Neural cell (in vitro differentiated cells): ENCODE data around the gene FARP1.

ENCODE experiments used
- EP300 ChIP-seq: fragments of 450-650 bp; conservative IDR thresholded peaks from 2 replicates; pipeline ENCODE4 v1.6.1; 2014; ENCODE audit warnings: antibody characterized with exemption, mild to moderate bottlenecking, moderate library complexity; ENCODE audit not compliant: poor library complexity, severe bottlenecking
- EZH2 ChIP-seq: fragments of 200-600, 300-800 bp; shearing (Covaris generic), sonication (generic); IDR thresholded peaks from 2 replicates; pipeline ENCODE4 v1.6.1; 2014; ENCODE audit warnings: antibody characterized with exemption, low read length, borderline replicate concordance, mild to moderate bottlenecking; ENCODE audit not compliant: insufficient read depth, poor library complexity, severe bottlenecking
- MXI1 ChIP-seq: fragments of 450-650 bp; conservative IDR thresholded peaks from 2 replicates; pipeline ENCODE4 v1.6.1; 2014; ENCODE audit warnings: antibody characterized with exemption, mild to moderate bottlenecking; ENCODE audit not compliant: poor library complexity, severe bottlenecking
- POLR2AphosphoS5 ChIP-seq: IDR thresholded peaks from 2 replicates; pipeline ENCODE4 v1.6.1; 2012
- RAD21 ChIP-seq: fragments of 450-650 bp; conservative IDR thresholded peaks from 2 replicates; pipeline ENCODE4 v1.6.1; 2014; ENCODE audit warnings: antibody characterized with exemption, mild to moderate bottlenecking, moderate library complexity
- TAF1 ChIP-seq: IDR thresholded peaks from 2 replicates; pipeline ENCODE4 v1.6.1; 2012; ENCODE audit warnings: low read depth
- TF ChIP-seq, protein P1 (sequence below): fragments of 450-650 bp; IDR thresholded peaks from 2 replicates; pipeline ENCODE4 v1.5.1; 2014; ENCODE audit warnings: antibody characterized with exemption, mild to moderate bottlenecking, moderate library complexity; ENCODE audit not compliant: poor library complexity, severe bottlenecking
- TF ChIP-seq, protein P2 (sequence below): IDR thresholded peaks from 2 replicates; pipeline ENCODE4 v1.6.1; 2012; ENCODE audit warnings: borderline replicate concordance

DNA sequence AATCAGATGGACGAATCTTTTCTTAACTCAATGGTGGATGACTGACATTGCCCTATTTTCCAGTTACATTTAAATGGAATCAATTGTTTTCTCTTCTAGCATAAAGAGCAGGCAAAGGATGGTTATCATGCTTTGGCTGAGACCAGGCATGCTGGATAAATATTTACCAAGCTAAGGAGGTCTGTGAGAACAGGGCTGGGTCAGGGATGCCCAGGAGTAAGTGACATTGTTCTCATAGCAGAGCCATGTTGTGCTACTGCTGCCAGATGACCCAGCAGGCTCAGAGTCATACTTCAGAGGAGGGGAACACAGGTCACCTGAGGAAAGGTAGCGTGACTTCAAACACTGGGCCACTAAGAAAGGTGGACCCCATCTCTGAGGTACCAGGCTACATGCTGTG is 150.2 kb downstream of the FARP1 start:
- no peak for TF ChIP-seq POLR2AphosphoS5
- TF ChIP-seq, protein P1, sequence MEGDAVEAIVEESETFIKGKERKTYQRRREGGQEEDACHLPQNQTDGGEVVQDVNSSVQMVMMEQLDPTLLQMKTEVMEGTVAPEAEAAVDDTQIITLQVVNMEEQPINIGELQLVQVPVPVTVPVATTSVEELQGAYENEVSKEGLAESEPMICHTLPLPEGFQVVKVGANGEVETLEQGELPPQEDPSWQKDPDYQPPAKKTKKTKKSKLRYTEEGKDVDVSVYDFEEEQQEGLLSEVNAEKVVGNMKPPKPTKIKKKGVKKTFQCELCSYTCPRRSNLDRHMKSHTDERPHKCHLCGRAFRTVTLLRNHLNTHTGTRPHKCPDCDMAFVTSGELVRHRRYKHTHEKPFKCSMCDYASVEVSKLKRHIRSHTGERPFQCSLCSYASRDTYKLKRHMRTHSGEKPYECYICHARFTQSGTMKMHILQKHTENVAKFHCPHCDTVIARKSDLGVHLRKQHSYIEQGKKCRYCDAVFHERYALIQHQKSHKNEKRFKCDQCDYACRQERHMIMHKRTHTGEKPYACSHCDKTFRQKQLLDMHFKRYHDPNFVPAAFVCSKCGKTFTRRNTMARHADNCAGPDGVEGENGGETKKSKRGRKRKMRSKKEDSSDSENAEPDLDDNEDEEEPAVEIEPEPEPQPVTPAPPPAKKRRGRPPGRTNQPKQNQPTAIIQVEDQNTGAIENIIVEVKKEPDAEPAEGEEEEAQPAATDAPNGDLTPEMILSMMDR, result no peak
- TF ChIP-seq, protein P2, sequence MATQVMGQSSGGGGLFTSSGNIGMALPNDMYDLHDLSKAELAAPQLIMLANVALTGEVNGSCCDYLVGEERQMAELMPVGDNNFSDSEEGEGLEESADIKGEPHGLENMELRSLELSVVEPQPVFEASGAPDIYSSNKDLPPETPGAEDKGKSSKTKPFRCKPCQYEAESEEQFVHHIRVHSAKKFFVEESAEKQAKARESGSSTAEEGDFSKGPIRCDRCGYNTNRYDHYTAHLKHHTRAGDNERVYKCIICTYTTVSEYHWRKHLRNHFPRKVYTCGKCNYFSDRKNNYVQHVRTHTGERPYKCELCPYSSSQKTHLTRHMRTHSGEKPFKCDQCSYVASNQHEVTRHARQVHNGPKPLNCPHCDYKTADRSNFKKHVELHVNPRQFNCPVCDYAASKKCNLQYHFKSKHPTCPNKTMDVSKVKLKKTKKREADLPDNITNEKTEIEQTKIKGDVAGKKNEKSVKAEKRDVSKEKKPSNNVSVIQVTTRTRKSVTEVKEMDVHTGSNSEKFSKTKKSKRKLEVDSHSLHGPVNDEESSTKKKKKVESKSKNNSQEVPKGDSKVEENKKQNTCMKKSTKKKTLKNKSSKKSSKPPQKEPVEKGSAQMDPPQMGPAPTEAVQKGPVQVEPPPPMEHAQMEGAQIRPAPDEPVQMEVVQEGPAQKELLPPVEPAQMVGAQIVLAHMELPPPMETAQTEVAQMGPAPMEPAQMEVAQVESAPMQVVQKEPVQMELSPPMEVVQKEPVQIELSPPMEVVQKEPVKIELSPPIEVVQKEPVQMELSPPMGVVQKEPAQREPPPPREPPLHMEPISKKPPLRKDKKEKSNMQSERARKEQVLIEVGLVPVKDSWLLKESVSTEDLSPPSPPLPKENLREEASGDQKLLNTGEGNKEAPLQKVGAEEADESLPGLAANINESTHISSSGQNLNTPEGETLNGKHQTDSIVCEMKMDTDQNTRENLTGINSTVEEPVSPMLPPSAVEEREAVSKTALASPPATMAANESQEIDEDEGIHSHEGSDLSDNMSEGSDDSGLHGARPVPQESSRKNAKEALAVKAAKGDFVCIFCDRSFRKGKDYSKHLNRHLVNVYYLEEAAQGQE, result no peak
- no peak for TF ChIP-seq EP300
- TF ChIP-seq EZH2, result no peak
- TF ChIP-seq MXI1, result no peak
- no peak for TF ChIP-seq RAD21
- no peak for TF ChIP-seq TAF1
